Adrenal gland (tissue), 19 donors: Measurements from ENCODE around the gene DEF6. TPM values are rescaled to one million over a fixed set of nuclear protein-coding genes. Genes with fewer than 3 reads are reported as not detected.
A peak's percentile ranks its signal among the peaks of the same experiment; 100 is the strongest.

Source experiments
- DNase-seq, 7 donors: peaks; one replicate each; pipeline ENCODE4 v3.0.0-alpha.2; 2019 to 2020
- H3K27ac ChIP-seq, 5 donors: fragments of 200-600 bp; sonication (generic) in 4 of 5; 1 replicate in 3 of 5; 2 replicates in 2 of 5; pipeline versions ENCODE4 v1.5.1 to v1.8.0; 2016 to 2020; ENCODE audit warnings: mild to moderate bottlenecking in 1 of 5
- H3K27me3 ChIP-seq: fragments of 200-600 bp; 2 replicates; pipeline ENCODE4 v1.8.0; 2021
- H3K36me3 ChIP-seq, 2 donors: fragments of 200-600 bp; replicated peaks in 1 of 2; 1 replicate in 1 of 2; 2 replicates in 1 of 2; pipeline versions ENCODE4 v1.5.1 to v1.8.0; 2018 to 2022
- H3K4me1 ChIP-seq, 2 donors: fragments of 200-600 bp; replicated peaks in 1 of 2; 1 replicate in 1 of 2; 2 replicates in 1 of 2; pipeline versions ENCODE4 v1.5.1 to v1.8.0; 2018 to 2021
- H3K4me3 ChIP-seq, 4 donors: fragments of 200-600 bp; sonication (generic) in 3 of 4; one replicate each; pipeline ENCODE4 v1.5.1; 2016 to 2018
- H3K9me3 ChIP-seq, 3 donors: fragments of 200-600 bp; sonication (generic) in 1 of 3; replicated peaks in 1 of 3; 1 replicate in 2 of 3; 2 replicates in 1 of 3; pipeline versions ENCODE4 v1.5.1 to v1.8.0; 2016 to 2021
- POLR2A ChIP-seq, 2 donors: fragments of 450-650 bp; IDR thresholded peaks; one replicate each; pipeline ENCODE4 v1.6.1; 2017; ENCODE audit warnings: antibody characterized with exemption in 2 of 2, mild to moderate bottlenecking in 2 of 2, moderate library complexity in 1 of 2
- WGBS, 4 donors: extraction: QIAGEN DNeasy Blood & Tissue Kit in 2 of 4; methylation state at CpG; one replicate each; pipeline versions ENCODE4 v1.1.5 to v1.1.7; 2013 to 2017; 5-methylcytosine and 5-hydroxymethylcytosine counted together
- intact Hi-C, 2 donors: fragments of 100-400 bp; cut with DNase I; formaldehyde crosslinking; loops; one replicate each; pipeline versions ENCODE4 v1.14.1 to v1.15.0; 2022 to 2023
- long read RNA-seq, 10 donors: library from polyadenylated mRNA in 3 of 10; unstranded in 2 of 10; stranded (forward) in 1 of 10; transcript quantifications; one replicate each; pipeline ENCODE4 v2.0.0 and lab custom pipeline, GENCODE V29; 2021 to 2026
- polyA plus RNA-seq, 3 donors: library from polyadenylated mRNA; stranded (reverse); fragments of 200-250 nt in 2 of 3; fragments of 350-450 nt in 1 of 3; fragmentation: Illumina TruSeq in 1 of 3; extraction: RNeasy Lipid Tissue Mini Kit (QIAGEN cat#74804) in 1 of 3; gene quantifications; one replicate each; pipeline ENCODE4 v1.2.3, GENCODE V29; 2013 to 2014
- total RNA-seq, 9 donors: library from RNA; depleted of rRNA in 4 of 9; stranded (reverse); fragments of >200 nt in 4 of 9; fragments of 120-200 nt in 1 of 9; fragmentation: NEBNext Ultra II Directional in 1 of 9; extraction: Animal tissue kit (Norgen Biotek cat#: 25700) in 1 of 9; gene quantifications; one replicate each; pipeline versions ENCODE4 v1.1.0 to v1.2.4, GENCODE V29; 2013 to 2023
- TF ChIP-seq, protein P1 (sequence below), 6 experiments: fragments of 450-650 bp in 4 of 6; fragments of 200-600 bp in 2 of 6; sonication (generic) in 1 of 6; IDR thresholded peaks; 1 replicate in 5 of 6; 2 replicates in 1 of 6; pipeline versions ENCODE4 v1.5.1 to v1.8.0; 2016 to 2021; ENCODE audit warnings: antibody characterized with exemption in 6 of 6, mild to moderate bottlenecking in 2 of 6, moderate library complexity in 1 of 6
- donor health status: healthy with polysubstance abuse.
- donor health status: Bipolar disorder and iron deficiency.
- donor health status: DM: yes; HTN: yes; CAD: no.
- donor health status: DM: no; HTN: no; CAD: no.
- donor health status: DM: no; HTN: no; CAD: no.
- donor health status: DM: yes; HTN: yes; CAD: no.

Gene DEF6, protein sequence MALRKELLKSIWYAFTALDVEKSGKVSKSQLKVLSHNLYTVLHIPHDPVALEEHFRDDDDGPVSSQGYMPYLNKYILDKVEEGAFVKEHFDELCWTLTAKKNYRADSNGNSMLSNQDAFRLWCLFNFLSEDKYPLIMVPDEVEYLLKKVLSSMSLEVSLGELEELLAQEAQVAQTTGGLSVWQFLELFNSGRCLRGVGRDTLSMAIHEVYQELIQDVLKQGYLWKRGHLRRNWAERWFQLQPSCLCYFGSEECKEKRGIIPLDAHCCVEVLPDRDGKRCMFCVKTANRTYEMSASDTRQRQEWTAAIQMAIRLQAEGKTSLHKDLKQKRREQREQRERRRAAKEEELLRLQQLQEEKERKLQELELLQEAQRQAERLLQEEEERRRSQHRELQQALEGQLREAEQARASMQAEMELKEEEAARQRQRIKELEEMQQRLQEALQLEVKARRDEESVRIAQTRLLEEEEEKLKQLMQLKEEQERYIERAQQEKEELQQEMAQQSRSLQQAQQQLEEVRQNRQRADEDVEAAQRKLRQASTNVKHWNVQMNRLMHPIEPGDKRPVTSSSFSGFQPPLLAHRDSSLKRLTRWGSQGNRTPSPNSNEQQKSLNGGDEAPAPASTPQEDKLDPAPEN
- 10 to 100 TPM in 1 of 9 donors, 1 to 10 TPM in 8; 2.3 to 11.5 (median 5.5) TPM for total RNA-seq
- polyA plus RNA-seq, result 10 to 100 TPM in 2 of 3 donors, 1 to 10 TPM in 1; 1.6 to 26.1 (median 21.3) TPM
- long read RNA-seq, donor 1, partial matches to known transcripts, result 0 of 1 reads
- long read RNA-seq, donor 1, other reads (novel, unspliced or antisense), result 0 of 1 reads
- long read RNA-seq, donor 2, result 0 reads
- long read RNA-seq, donor 3, result 0 reads
- long read RNA-seq, donor 4, partial matches to known transcripts, result 0 of 2 reads
- long read RNA-seq, donor 4, other reads (novel, unspliced or antisense), result 1 of 2 reads
- long read RNA-seq, donor 5, transcript DEF6-201 (11 exons, 2,262 nt), result major isoform, 15 of 21 reads
- long read RNA-seq, donor 5, partial matches to known transcripts, result 4 of 21 reads
- long read RNA-seq, donor 5, other reads (novel, unspliced or antisense), result 2 of 21 reads
- long read RNA-seq, donor 6, partial matches to known transcripts, result 1 of 1 reads
- long read RNA-seq, donor 6, other reads (novel, unspliced or antisense), result 0 of 1 reads
- long read RNA-seq, donor 7, result 0 reads
- long read RNA-seq, donor 8, partial matches to known transcripts, result 0 of 1 reads
- long read RNA-seq, donor 8, other reads (novel, unspliced or antisense), result 0 of 1 reads
- long read RNA-seq, donor 9, result 0 reads
- long read RNA-seq, donor 10, result 0 reads

DNA sequence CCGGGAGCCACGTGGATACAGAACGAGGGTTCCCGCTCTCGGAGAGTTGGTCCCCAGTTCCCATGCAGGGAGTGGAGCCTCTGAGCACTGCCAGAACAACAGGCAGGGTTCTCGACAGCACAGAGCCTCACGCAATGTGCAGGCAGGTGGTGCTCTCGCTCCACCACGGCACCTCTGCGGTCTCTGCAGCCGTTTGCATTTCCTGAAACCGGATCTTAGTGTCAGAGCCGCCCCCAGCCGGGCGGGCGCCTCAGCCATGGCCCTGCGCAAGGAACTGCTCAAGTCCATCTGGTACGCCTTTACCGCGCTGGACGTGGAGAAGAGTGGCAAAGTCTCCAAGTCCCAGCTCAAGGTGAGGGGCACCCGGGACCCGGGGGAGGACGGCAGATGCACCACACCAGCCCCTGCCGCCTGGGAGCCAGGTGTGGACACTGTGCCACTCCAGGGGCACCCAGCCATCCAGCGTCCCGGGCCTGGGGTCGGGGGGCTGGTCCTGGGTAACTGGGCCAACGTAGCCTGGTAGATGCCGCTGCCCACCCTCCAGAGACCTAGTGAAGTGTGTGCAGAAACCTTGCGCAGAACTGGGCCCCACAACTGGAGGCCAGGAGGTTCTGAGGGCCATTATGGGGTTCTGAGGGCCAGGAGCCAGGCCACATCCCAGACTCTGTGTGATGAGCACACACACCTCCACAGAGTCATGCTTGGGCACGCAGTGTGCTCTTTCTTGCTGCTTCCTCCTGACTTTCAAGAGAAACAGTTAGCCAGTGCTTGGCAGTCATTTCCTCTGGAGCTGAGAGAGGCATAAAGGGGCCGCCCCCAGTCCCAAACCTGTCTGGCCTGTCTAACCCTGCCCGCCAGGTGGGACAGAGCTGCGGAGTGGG is at the start of gene DEF6:
TSS of gene DEF6 (plus strand) at position 218 of the 881 bp plus-strand sequence. CDS start at position 257, 39 bp downstream.
- H3K9me3 ChIP-seq, result no peaks in the 10 kb centered on the region
- H3K36me3 ChIP-seq, result peaks cover 0 to 29% of the 10 kb centered on the region in 2 donors
- TF ChIP-seq, protein P1, sequence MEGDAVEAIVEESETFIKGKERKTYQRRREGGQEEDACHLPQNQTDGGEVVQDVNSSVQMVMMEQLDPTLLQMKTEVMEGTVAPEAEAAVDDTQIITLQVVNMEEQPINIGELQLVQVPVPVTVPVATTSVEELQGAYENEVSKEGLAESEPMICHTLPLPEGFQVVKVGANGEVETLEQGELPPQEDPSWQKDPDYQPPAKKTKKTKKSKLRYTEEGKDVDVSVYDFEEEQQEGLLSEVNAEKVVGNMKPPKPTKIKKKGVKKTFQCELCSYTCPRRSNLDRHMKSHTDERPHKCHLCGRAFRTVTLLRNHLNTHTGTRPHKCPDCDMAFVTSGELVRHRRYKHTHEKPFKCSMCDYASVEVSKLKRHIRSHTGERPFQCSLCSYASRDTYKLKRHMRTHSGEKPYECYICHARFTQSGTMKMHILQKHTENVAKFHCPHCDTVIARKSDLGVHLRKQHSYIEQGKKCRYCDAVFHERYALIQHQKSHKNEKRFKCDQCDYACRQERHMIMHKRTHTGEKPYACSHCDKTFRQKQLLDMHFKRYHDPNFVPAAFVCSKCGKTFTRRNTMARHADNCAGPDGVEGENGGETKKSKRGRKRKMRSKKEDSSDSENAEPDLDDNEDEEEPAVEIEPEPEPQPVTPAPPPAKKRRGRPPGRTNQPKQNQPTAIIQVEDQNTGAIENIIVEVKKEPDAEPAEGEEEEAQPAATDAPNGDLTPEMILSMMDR (IDR thresholded peaks at IDR 0.05), result peak in 5 of 6 experiments; percentile 35 to 59 (median 52)
- TF ChIP-seq POLR2A (IDR thresholded peaks at IDR 0.05), result no peak
- peak; percentile 52 to 82 (median 62) for DNase-seq
- H3K27me3 ChIP-seq, result no peaks in the 10 kb centered on the region
- H3K27ac ChIP-seq, result peak within 1 kb of the TSS in 2 of 5 donors; percentile 26 to 85
- H3K4me1 ChIP-seq, result peaks cover 0 to 6% of the 10 kb centered on the region in 2 donors
- WGBS, 4 donors, result 44 to 53% (median 45%) methylated on average over 22 to 35 of the region's 35 CpGs; no CpG with 5 or more reads in 1 of the 4 donors
- H3K4me3 ChIP-seq, result peak within 1 kb of the TSS in 1 of 4 donors; percentile 38
- intact Hi-C loops, result no loop called here

DNA sequence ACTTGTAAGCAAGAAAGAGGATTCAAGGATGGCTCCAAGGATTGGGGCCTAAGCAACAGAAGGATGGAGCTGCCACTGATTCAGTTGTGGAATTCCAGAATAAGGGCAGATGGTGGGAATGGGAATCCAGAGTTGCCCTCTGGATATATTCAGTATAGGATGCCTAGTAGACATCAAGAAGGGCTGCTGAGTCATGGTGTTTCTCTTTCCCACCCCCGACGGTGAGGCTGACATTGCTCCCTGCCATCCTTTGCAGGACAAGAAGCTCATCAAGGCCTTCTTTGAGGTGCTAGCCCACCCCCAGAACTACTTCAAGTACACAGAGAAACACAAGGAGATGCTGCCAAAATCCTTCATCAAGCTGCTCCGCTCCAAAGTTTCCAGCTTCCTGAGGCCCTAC is 49.3 kb upstream of the DEF6 start:
- intact Hi-C loops, result no loop called here
- Histone ChIP-seq H3K4me3 (no peak overlapping the region), H3K27me3 (no peaks in the 10 kb centered on the region), H3K36me3 (peaks cover 0 to 23% of the 10 kb centered on the region in 2 donors), H3K4me1 (peaks cover 0 to 7% of the 10 kb centered on the region in 2 donors), H3K9me3 (no peaks in the 10 kb centered on the region), H3K27ac (no peak overlapping the region)
- no peak for DNase-seq
- 52 to 73% (median 61%) methylated on average over 3 of the region's 3 CpGs for WGBS, 4 donors
- no peak for TF ChIP-seq POLR2A (IDR thresholded peaks at IDR 0.05)
- TF ChIP-seq, protein P1 (IDR thresholded peaks at IDR 0.05), result no peak

GRCh38 chr6:35248965-35249364 is 48.7 kb upstream of the DEF6 start:
- Histone ChIP-seq H3K27me3 (no peaks in the 10 kb centered on the region), H3K36me3 (peaks cover 0 to 16% of the 10 kb centered on the region in 2 donors), H3K4me1 (peaks cover 0 to 11% of the 10 kb centered on the region in 2 donors), H3K27ac (no peak overlapping the region), H3K4me3 (no peak overlapping the region), H3K9me3 (no peaks in the 10 kb centered on the region)
- intact Hi-C loops, result no loop called here
- no peak for DNase-seq
- TF ChIP-seq, protein P1 (IDR thresholded peaks at IDR 0.05), result no peak
- no peak for TF ChIP-seq POLR2A (IDR thresholded peaks at IDR 0.05)
- WGBS, 4 donors, result 77 to 86% (median 80%) methylated on average over 3 of the region's 3 CpGs
